A673 (cell line): ENCODE results near the gene NTNG1. TPM values are rescaled to one million over a fixed set of nuclear protein-coding genes. Genes with fewer than 3 reads are reported as not detected.

Source experiments
- BruUV-seq: library from RNA; stranded (reverse); fragments of 400-500 nt; replicated peaks from 2 replicates; lab custom pipeline; 2021; lab: Mats Ljungman, UMichigan
- CTCF ChIA-PET: fragments of 300-600 bp; sonication (Branson Sonifier 250); formaldehyde crosslinking; loops from one replicate; lab custom pipeline; 2022; ENCODE audit warnings: antibody characterized with exemption; lab: Charles Lee
- POLR2A ChIA-PET: fragments of 300-600 bp; sonication (Branson Sonifier 250); formaldehyde crosslinking; loops from one replicate; lab custom pipeline; 2022; ENCODE audit warnings: antibody characterized with exemption; ENCODE audit not compliant: low non-redundant PET; lab: Charles Lee
- DNase-seq: peaks from one replicate; pipeline ENCODE4 v3.0.0-alpha.2; 2015; ENCODE audit warnings: low spot score
- H3K27ac ChIP-seq: fragments of 200-600 bp; sonication (generic); 2 replicates; pipeline ENCODE4 v1.5.1; 2016; ENCODE audit warnings: mixed run types, low read depth, mild to moderate bottlenecking, mixed read lengths, antibody characterized with exemption, low read length; ENCODE audit not compliant: poor library complexity, severe bottlenecking
- H3K27me3 ChIP-seq: fragments of 200-600 bp; sonication (generic); replicated peaks from 2 replicates; pipeline ENCODE4 v1.6.1; 2017; ENCODE audit warnings: mixed run types, low read depth, mild to moderate bottlenecking, mixed read lengths, antibody characterized with exemption, low read length; ENCODE audit not compliant: insufficient read depth, poor library complexity
- H3K36me3 ChIP-seq: fragments of 200-600 bp; sonication (generic); 2 replicates; pipeline ENCODE4 v1.6.1; 2016; ENCODE audit warnings: mixed run types, mild to moderate bottlenecking, mixed read lengths, antibody characterized with exemption, low read length; ENCODE audit not compliant: insufficient read depth, poor library complexity, severe bottlenecking
- H3K4me1 ChIP-seq: fragments of 200-600 bp; sonication (generic); 2 replicates; pipeline ENCODE4 v1.6.1; 2017; ENCODE audit warnings: mixed run types, mild to moderate bottlenecking, mixed read lengths, antibody characterized with exemption, low read length; ENCODE audit not compliant: insufficient read depth, poor library complexity, severe bottlenecking
- H3K4me3 ChIP-seq: fragments of 200-600 bp; sonication (generic); 2 replicates; pipeline ENCODE4 v1.5.1; 2016; ENCODE audit warnings: low read depth, mixed run types, mild to moderate bottlenecking, mixed read lengths, low read length; ENCODE audit not compliant: poor library complexity, severe bottlenecking
- H3K9me3 ChIP-seq: fragments of 200-600 bp; sonication (generic); 2 replicates; pipeline ENCODE4 v1.6.1; 2016; ENCODE audit warnings: mixed run types, low read depth, mild to moderate bottlenecking, mixed read lengths, antibody characterized with exemption, low read length; ENCODE audit not compliant: poor library complexity, severe bottlenecking
- CTCF ChIP-seq: fragments of 300-800, 200-600 bp; sonication (generic); conservative IDR thresholded peaks from 2 replicates; pipeline ENCODE4 v1.5.1; 2017; ENCODE audit warnings: low read depth, mild to moderate bottlenecking, antibody characterized with exemption, low read length, moderate library complexity, mixed read lengths
- EZH2 ChIP-seq: fragments of 200-600 bp; sonication (generic); IDR thresholded peaks from 2 replicates; pipeline ENCODE4 v1.6.1; 2017; ENCODE audit warnings: borderline replicate concordance, low read depth, mild to moderate bottlenecking, mixed read lengths, antibody characterized with exemption, low read length; ENCODE audit not compliant: poor library complexity, severe bottlenecking
- intact Hi-C: fragments of 100-400 bp; cut with micrococcal nuclease; formaldehyde crosslinking; loops from one replicate; pipeline ENCODE4 v1.10.0; 2022; ENCODE audit not compliant: unreplicated experiment
- total RNA-seq: library from RNA; stranded (reverse); gene quantifications from 2 replicates; pipeline ENCODE4 v1.2.3, GENCODE V29; 2021

NTNG1 gene
- total RNA-seq, 1 experiment from 2014 or later, result 91.5 TPM

- no peak overlapping the region for H3K4me3 ChIP-seq
- BruUV-seq, result no TSS peak
- no peaks in the 10 kb centered on the region for H3K9me3 ChIP-seq
- H3K4me1 ChIP-seq, result no peaks in the 10 kb centered on the region
- TF ChIP-seq EZH2 (no peak), CTCF (no peak)
- CTCF ChIA-PET, result no interaction called here
- POLR2A ChIA-PET, result no interaction called here
- no peaks in the 10 kb centered on the region for H3K36me3 ChIP-seq
- no peak overlapping the region for H3K27ac ChIP-seq
- H3K27me3 ChIP-seq, result no peaks in the 10 kb centered on the region
- intact Hi-C loops, result no loop called here
- DNase-seq, result no peak
These were observed 45.2 kb upstream of the NTNG1 start for GRCh38 chr1:107095647-107096046.

- CTCF ChIA-PET, result no interaction called here
- DNase-seq, result no peak
- intact Hi-C loops, result no loop called here
- TF ChIP-seq CTCF, result no peak
- POLR2A ChIA-PET, result no interaction called here
- Histone ChIP-seq H3K9me3 (no peaks in the 10 kb centered on the region), H3K4me3 (no peak overlapping the region), H3K4me1 (no peaks in the 10 kb centered on the region), H3K27me3 (no peaks in the 10 kb centered on the region), H3K27ac (no peak overlapping the region), H3K36me3 (no peaks in the 10 kb centered on the region)
- BruUV-seq, result no TSS peak
These were observed 44.1 kb upstream of the NTNG1 start for GRCh38 chr1:107096690-107097089.

GRCh38 chr1:107098961-107099360 is 41.9 kb upstream of the NTNG1 start:
- ChIA-PET POLR2A (no interaction called here), CTCF (no interaction called here)
- H3K4me1 ChIP-seq, result no peaks in the 10 kb centered on the region
- H3K4me3 ChIP-seq, result no peak overlapping the region
- no peaks in the 10 kb centered on the region for H3K36me3 ChIP-seq
- no peaks in the 10 kb centered on the region for H3K27me3 ChIP-seq
- intact Hi-C loops, result no loop called here
- DNase-seq, result no peak
- no peaks in the 10 kb centered on the region for H3K9me3 ChIP-seq
- no peak overlapping the region for H3K27ac ChIP-seq
- TF ChIP-seq EZH2 (no peak), CTCF (no peak)
- BruUV-seq, result no TSS peak
